Pulmonary artery endothelial cell (primary cell): Measurements from ENCODE around the gene COX19. TPM values are rescaled to one million over a fixed set of nuclear protein-coding genes. Genes with fewer than 3 reads are reported as not detected.

Experiments used
- DNase-seq: peaks from one replicate; pipeline ENCODE4 v3.0.0-alpha.2; 2011; ENCODE audit warnings: low read depth, low spot score
- total RNA-seq: library from RNA; depleted of rRNA; stranded (reverse); fragments of >200 nt; gene quantifications from 2 replicates; pipeline ENCODE4 v1.2.3, GENCODE V29; 2014

The COX19 gene
- total RNA-seq, 1 donor from 2014 or later: 5.9 TPM

GRCh38 chr7:979151-979550, 3.8 kb upstream of the COX19 start:
- DNase-seq: no peak

- DNase-seq: no peak
These were observed 3.2 kb upstream of the COX19 start for GRCh38 chr7:978416-979091.

GRCh38 chr7:978049-978346, 2.6 kb upstream of the COX19 start:
- DNase-seq: no peak

- DNase-seq: no peak
These were observed 2.1 kb upstream of the COX19 start for GRCh38 chr7:977326-978048.

DNA sequence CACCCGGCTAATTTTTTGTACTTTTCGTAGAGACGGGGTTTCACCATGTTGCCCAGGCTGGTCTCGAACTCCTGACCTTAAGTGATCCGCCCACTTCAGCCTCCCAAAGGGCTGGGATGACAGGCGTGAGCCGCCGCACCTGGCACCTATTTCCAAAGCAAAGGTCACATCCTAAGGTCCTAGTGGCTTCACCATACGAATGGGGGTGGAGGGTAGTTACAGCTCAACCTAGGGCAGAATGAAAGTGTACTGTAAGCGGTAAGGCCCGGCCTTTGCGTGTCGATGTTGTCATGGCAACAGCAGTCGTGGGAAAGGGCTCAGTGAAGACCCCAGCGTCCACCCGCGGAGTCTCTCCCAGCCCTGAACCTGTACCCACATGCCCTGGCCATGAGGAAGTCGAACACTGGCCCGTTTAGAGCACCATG, 1.6 kb upstream of the COX19 start:
- DNase-seq: no peak

DNA sequence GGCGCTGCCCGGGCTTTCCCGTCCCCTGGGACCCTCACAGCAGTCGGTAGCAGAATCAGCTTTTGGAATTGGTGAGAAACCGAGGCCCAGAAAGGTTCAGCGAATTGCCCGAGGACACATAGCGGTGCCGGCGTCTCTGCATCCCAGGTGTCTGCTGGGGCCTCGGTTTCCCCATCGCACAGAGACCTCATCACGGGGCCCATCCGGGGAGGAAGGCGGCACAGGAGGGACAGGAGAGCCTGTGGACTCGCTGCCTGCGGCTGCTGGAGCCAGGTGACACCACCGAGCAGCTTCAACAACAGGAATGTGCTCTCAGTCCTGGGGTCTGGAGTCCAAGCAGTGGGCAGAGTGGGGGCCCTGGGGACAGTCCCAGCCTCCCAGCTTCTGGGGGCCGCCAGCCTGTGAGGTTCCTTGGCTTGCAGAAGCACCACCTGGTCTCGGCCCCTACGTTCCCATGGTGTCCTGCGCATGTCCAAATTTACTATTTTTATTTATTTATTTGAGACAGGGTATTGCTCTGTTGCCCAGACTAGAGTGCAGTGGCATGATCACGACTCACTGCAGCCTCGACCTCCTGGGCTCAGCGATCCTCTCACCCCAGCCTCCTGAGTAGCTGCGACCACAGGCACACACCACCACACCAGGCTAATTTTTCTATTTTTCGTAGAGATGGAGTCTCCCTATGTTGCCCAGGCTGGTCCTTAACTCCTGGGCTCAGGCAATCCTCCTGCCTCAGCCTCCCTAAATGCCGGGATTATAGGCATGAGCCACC, 539 bp upstream of the COX19 start:
- DNase-seq: no peak

- no peak for DNase-seq
These were observed 1.2 kb downstream of the COX19 start for GRCh38 chr7:974172-974571.

- no peak for DNase-seq
These were observed 2.0 kb downstream of the COX19 start for GRCh38 chr7:973312-973711.

DNA sequence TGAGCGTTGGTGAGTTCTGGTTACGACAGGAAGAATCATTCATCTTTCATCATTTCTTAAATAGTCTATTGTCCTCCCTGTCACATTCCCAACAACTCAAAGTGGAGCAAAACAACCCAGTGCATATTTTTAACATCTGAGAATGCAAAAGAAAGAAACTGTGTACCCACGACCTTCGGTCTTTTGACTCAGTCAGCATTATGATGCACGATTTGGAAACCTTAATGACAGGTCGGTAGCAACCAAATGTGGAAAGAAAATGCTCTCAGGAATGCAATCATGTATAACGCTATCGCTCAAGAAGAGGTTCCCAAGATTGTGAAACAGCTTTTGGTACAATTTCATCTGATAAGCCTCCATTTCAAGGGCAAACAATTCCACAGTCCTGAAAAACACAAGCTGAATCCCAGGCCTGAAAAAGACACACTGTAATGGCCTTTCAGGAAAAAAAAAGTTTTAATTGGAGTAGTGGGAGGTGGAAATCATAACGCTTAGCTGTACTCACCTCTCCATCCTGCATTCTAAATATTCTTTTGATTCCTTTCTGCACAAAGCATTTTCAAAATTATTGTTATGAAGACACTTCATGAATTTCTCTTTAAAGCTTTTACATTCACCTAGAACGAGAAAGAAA, 2.6 kb downstream of the COX19 start:
- DNase-seq: no peak

DNA sequence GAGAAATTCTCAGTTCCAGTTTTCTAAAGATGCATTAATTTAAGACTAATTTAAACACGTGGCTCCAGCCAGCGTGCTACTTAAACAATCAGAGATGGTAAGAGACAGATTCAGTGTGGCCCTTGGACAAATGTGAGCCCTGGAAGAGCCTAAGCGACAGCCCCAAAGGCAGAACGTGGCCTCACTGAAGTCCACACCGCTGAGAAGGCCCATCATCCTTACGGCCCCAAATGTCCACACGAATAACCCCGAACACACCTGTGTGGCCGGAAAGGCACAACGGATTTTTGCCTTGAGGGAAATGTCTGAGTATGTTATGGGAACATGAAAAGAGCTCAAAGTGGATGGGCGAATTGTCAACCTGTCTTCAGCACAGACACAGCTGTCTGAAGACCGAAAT, 3.2 kb downstream of the COX19 start:
- no peak for DNase-seq

- no peak for DNase-seq
These were observed 4.6 kb downstream of the COX19 start for GRCh38 chr7:970744-971143.

GRCh38 chr7:969403-969802, 5.9 kb downstream of the COX19 start:
- no peak for DNase-seq

GRCh38 chr7:968205-969105, 6.9 kb downstream of the COX19 start:
- no peak for DNase-seq

GRCh38 chr7:967361-968082, 7.8 kb downstream of the COX19 start:
- no peak for DNase-seq

DNA sequence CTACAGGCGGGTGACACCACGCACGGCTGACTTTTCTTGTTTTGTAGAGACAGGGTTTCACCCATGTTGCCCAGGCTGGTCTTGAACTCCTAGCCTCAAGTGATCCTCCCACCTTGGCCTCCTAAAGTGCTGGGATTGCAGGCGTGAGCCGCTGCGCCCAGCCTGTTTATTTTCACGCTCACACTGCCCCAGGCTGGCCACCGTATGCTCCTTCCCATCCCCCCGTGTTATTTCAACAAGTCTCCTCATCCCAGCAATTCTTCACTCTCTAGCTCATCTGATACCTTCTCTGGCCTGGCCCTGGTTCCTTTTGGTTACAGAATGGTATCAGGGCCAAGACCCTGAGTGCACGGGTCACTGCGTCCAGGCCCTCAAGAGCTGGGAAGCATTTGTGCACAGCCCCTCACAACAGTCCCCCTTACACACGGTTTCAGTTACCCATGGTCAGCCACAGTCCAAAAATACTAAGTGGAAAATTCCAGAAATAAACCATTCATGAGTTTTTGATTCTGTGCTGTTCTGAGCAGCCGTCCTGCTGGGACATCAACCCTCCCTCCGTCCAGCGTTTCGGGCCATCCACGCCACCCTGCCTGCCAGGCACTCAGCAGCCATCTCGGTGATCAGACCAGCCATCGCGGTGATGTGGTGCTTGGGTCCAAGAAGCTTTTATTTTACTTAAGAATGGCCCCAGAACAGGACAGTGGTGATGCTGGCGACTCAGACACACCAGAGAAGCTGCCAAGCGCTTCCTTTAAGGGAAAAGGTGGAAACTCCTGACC, 8.9 kb downstream of the COX19 start:
- no peak for DNase-seq

DNA sequence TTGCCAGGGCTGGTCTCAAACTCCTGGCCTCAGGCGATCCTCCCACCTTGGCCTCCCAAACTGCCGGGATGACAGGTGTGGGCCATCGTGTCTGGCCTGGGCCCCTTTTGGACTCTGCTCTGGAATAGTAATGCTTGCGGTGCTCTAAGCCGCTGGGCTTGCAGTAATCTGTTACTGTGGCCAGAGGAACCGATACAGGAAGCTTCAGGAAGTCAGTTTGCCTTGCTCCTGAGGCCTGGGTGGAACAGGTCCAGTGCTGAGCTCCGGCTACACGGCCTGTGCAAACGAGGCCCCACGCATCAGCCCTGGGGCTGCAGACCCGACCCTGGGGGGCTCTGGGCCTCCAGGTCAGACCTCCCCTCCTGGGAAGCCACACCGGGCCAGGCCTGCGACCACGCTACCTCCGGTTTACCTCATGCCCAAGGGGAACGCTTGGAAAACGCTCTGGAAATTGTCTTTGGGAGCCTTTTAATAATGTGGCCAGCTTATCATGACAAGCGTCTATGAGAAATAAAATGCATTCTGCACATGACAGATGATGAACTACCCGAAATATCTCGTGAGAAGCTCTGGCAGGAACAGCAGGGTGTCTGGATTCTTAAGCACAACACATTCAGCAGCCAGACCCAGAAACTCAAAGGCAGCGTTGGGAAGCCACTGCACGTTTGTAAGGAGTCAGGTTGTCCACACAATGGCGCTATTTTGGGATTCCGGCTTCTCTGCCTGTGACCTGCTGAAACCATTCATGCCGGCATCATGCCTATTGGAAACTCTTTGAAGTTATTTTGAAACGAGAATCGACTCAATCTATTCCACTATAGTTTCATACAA, 10.7 kb downstream of the COX19 start:
- DNase-seq: no peak

GRCh38 chr7:963236-964078, 11.9 kb downstream of the COX19 start:
- no peak for DNase-seq
